ENCODE data around the gene SKI.
A peak's percentile ranks its signal among the peaks of the same experiment; 100 is the strongest.

- TF ChIP-seq CTCF (conservative IDR thresholded peaks at IDR 0.05; ENCODE audit: low read depth, low read length) (0 out of 2 replicates have a peak, but pooled peaks have one; percentile 16), BHLHE40 (IDR thresholded peaks at IDR 0.05; ENCODE audit: low read depth, low read length) (0 out of 2 replicates have a peak, but pooled peaks have one; percentile 55), SMC3 (IDR thresholded peaks at IDR 0.05; ENCODE audit: low read depth, low read length) (0 out of 2 replicates have a peak, but pooled peaks have one; percentile 17), POLR2A (IDR thresholded peaks at IDR 0.05; ENCODE audit: low read depth, low read length) (peak; percentile 39; the same call in 1 of the 2 replicates), MXI1 (IDR thresholded peaks at IDR 0.05; ENCODE audit: borderline replicate concordance, low read depth, low read length) (no peak), RFX5 (IDR thresholded peaks at IDR 0.05; ENCODE audit: low read depth, low read length) (no peak), RAD21 (IDR thresholded peaks at IDR 0.05; ENCODE audit: low read length) (peak; percentile 38; the same call in 1 of the 2 replicates), RCOR1 (IDR thresholded peaks at IDR 0.05; ENCODE audit: insufficient replicate concordance, low read length) (no peak)
- TF ChIP-seq, protein P1, sequence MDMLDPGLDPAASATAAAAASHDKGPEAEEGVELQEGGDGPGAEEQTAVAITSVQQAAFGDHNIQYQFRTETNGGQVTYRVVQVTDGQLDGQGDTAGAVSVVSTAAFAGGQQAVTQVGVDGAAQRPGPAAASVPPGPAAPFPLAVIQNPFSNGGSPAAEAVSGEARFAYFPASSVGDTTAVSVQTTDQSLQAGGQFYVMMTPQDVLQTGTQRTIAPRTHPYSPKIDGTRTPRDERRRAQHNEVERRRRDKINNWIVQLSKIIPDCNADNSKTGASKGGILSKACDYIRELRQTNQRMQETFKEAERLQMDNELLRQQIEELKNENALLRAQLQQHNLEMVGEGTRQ (IDR thresholded peaks at IDR 0.05; ENCODE audit: low read depth, low read length) = no peak
Observed at GRCh38 chr1:2322065-2322571, 94.0 kb downstream of the SKI start.
